Stimulated activated CD4-positive, alpha-beta T cell treated with anti-CD3 and anti-CD28 coated beads, Interleukin-4, amount 100 ng/mL, for 1 hour (primary cell): Measurements from ENCODE around the gene SEC61B.

Experiments used
- DNase-seq: peaks from one replicate; pipeline ENCODE4 v3.0.0-alpha.2; 2020

The SEC61B gene

DNA sequence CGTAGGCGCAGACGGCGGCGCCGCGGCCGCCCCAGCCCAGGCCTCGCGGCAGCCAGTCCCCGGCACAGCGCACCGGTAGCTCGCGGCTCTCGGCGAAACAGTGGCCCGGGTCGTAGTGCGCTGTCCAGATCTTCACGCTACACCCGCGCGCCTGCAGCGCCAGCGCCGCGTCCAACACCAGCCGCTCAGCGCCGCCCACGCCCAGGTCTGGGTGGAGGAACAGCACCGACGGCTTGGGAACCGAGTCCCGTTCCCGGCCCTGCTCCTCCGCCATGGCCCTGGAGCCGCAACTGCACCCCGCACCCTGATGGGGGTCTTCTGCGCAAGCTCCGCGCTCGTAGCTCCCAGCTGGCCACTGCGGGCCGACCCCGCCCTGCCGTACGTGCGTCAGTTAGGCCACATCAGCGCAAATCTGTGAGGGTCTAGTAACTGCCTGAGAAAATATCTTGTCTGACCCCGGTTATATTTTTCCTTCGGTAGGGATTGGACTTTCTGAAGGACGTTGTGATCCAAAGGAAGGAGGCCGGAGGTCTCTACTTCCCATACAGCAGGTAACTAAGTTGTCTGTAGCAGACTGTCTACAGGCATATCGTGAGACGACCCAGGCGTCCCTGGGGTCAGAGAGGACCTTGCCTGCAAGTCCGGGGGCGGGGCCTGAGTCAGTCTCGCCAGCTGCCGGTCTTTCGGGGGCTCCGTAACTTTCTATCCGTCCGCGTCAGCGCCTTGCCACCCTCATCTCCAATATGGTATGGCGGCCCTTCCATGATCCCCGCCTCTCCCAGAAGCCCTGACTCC lies at the start of gene SEC61B, which contains the start of gene ALG2:
Gene SEC61B, plus strand, starts transcription at position 662 of the 795 bp plus-strand sequence. Its CDS starts 82 bp downstream, at position 744.
Gene ALG2, minus strand, starts transcription at position 322 of the 795 bp plus-strand sequence. Its CDS starts 48 bp downstream, at position 274.
- peak; percentile 95 for DNase-seq

DNA sequence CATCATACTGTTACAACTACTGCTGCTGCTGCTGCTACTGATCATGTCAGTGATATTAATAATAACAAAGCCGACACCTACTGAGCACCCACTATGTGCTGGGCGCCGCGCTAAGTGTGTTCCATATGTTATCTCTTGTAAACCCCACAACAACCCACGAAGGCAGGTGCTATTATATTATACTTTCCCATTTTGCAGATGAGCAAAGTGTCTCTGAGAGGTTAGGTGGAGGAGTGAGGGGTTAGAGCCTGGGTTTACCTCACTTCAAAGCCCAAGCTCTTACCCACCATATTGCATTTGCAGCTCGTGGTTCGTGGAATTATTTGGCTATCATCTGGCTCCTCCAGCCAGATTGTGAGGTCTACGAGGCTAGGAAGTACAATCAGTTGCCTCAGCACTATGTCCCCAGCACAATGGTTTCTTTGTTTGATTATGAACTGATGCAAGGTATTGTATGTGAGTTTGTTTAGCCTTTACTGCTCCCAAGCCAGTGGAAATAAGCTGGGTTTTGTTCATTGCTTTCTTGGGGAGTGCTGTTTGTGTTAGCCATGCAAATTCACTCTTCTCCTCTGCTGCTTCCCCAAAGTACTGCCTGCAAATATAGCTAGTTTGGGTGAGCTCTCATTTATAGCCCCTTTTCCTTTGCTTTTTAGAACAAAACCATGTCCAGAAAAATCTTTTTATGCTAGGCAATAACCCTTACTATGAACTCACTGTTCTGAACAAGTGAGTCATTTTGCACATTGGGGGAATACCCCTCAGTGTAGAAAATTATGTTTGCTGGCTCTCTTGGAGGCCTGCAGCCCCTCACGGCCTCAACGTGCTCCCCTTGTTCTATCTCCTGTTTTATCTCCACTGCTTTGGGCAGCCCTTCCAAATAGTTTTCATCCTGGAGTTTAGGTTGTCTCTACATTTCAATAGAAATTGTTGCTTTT lies 48.2 kb upstream of the SEC61B start:
- DNase-seq: no peak

DNA sequence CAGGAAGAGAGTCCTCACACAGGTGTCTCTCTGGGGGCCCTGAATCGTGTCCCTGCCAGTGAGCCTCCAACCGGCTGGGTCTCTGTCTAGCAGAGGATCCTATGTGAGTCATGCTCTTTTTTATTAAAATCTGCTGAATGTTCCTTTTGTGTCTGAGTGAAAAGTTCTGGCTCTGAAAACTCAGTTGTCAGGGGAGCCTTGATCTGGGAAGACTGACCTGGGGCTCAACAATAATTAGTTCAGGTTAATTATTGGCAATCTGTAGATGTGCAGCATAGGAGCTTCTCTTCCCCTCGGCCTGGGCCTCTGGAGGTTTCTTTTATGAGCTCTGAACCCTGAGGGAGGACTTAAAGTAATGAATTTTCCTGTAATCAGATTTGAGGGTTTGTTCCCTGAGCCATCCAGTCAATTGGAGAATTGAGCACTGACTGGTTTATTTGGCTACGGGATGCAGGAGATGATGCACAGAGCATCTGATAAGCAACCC lies 45.5 kb upstream of the SEC61B start:
- DNase-seq: no peak

DNA sequence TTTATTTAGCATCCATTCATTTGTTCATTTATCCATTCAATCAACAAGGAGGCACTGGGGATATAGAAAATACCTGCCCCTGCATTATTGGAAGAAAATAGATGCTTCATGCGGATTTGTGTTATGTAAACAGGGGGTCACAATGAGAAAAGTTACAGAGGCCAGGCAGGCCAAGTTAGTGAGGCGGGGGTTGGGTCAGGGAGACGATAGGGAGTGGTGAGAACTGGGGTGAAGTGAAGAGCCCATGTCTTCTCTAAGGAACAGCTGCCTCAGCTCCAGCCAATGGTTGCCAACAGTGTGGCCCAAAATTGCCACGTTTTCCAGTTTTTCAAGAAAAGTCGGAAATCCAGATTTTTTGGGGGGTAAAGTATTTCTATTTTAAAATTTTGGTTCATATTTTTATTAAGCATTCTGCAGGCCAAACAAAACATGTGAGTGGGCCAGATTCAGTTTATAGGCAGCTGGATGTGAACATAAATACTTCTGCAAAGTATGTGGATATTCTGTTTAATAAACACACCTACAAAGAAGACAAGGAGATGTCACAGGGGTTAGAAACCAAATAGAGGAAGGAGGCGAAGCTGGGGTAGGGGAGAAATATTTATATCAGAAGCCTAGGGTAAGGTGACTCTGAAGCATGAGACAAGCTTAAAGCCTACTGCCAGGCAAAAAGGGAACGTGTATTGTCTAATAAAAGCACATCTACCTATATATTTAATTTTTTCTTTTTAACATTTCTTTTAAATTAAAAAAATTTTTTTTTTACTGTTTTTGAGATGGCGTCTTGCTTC lies 44.3 kb upstream of the SEC61B start:
- DNase-seq: no peak

DNA sequence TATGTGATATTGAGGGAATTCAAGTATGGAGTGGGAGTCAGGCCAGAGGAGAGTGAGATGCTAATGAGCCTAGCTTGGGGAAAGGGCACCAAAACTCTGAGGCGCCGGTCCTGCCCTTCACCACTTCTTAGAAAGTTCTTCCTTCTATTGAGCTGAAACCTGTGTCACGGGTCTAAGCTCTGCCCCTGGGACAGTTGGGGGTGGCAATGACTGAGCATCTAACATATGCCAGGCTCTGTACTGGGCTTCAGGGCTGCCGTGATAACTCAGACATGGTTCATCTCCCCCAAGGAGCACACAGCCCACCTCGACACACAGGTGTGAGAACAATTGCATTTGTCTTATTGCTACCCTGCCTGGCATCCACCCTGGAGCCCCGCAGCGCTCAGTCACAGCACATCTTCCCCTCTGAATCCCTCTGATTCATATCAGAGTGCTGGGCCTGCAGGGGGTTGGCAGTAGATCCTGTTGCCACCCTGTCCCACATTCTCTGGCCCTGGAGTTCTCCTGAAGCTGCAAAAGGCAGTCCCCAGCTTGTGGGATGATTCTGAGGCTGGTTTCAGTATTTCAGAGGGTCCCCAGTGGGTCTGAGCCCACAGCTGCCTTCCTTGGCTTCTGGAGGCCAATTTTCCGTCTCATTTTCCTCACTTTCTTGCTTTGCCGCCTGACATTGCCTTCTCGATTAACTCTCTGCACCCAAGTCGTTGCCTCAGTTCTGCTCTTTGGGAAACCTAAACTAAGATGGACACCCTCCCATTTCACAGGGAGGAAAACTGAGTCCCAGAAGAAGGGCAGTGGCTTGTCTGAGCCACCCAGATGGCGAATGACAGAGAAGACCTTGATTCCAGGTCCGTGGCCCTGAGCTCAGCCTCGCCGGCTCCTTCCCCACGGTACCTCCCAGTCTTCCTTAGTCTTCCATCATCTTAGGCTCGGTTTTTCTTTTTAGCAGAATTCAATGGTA lies 42.9 kb upstream of the SEC61B start:
- DNase-seq: no peak

DNA sequence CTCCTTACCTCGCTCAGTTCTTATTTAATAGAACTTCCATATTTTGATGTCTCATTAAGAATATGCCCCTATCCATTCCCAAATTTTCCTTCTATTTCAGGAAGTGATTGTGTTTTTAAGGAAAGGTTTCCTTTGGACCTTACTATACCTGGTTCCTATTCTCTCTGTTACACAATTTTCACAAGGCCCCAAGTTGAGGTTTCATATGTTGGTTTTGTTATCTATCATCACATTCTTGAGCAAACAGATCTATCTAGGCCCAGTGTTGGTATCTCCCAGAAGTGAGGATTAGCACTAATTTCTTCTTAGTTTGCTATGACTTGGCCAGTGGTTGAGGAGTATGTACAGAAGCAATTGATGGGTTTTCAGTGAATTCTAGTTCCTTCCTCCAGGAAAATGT lies 41.9 kb upstream of the SEC61B start:
- no peak for DNase-seq

DNA sequence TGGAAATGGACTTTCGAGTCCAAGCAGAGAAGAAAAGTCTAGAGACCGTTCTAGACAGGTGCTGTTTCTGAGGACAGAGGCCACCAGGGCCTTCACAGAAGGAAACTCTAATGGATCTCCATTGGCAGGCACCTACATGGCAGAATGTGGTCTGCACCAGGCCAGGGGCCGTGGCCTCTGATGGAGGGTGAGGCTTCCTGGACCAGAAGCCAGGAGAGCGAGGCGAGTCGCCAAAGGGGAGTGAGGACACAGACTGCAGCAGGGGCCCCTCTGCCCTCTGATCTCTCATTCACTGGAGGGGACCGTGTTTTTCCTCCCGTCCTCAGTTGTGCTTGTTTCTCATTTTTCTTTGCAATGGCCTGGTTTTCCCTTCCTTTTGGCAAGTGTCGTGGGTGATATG lies 41.4 kb upstream of the SEC61B start:
- no peak for DNase-seq

DNA sequence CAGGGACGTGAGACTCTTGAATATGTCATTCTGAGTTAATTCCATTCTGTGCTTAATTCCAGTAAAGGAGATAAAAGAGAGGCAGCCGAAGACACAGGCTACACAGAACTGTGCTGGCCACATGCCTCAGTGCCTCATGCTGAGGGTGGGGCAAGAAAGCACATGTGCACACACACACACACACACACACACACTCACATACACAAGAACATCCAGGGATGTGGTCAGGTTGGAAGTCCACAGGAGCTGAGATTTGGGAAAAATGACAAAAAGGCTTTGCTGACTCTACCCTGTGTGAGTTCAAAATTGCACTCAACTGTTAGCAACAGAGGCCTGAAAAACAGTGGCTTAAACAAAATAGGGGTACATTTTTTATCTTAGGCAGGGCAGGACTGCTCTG lies 40.9 kb upstream of the SEC61B start:
- no peak for DNase-seq

DNA sequence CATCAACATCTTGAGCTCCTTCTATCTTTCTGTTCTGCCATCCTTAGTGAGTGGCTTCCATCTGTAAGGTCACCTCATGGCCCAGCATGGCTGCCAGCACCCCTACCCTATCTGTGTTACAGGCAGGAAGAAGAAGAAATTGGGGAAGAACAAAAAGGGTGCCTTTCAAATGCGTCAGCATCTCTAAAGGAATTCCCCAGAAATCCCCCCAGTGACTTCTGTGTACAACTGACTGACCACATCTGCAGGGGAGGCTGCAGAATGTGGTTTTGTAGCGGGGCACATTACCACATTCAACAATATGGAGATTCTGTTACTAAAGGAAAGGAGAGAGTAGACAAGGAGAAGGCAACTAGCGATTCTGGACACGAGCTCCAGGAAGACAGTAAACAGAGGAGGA lies 40.5 kb upstream of the SEC61B start:
- DNase-seq: no peak

DNA sequence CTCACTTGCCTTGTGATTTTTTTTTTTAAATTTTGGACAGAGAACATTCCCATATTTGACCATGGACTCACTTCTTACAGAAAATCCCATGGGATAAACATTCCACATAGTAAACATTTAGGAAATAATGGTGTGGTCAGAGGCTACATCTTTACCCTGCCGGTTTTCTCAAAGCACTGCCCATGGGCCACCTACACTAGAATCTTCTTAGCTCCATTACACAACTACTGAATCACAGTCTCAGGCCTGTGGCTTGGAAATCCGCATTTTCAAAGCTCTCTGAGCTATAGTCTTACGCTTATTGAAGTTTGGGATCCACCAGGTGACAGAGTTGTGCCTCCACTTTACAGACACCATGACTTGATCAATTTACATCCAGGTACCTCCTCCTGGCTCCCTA lies 39.7 kb upstream of the SEC61B start:
- DNase-seq: no peak

DNA sequence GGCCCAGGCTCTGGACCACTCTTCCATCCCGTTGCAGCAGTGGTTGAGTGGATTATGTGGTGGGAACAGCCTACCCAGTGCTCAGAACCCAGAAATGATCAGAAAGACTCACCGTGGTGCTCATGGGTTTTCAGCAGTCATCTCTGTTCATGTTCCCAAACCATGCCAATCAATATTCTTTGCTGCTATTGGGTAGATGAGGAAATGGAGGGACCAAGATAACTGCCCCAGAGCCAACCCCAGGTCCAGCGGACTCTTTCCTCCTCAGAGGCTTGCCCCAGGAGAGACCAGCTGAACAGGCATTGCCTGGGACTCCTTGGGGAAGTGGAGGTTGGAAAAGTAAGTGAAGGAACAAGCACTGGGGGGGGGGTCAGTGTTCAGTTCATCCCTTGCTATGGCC lies 38.5 kb upstream of the SEC61B start:
- DNase-seq: no peak

DNA sequence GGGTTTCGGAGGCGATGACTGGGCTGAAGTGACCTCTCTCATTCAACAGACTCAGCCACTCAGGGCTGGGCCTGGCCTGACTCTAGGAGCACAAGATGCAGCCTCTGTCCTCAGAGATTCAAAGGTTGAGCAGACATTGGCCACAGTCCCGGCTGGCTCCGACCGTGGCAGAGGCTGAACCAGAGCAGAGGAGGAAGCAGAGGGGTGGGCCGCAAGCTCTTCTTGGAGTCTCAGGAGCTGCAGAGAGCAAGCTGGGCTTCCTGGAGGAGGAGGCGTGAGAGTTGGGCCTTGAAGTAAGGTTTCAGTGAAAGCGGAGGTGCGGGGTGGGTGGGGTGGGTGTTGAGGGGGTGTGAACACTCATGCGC lies 38.0 kb upstream of the SEC61B start:
- no peak for DNase-seq

DNA sequence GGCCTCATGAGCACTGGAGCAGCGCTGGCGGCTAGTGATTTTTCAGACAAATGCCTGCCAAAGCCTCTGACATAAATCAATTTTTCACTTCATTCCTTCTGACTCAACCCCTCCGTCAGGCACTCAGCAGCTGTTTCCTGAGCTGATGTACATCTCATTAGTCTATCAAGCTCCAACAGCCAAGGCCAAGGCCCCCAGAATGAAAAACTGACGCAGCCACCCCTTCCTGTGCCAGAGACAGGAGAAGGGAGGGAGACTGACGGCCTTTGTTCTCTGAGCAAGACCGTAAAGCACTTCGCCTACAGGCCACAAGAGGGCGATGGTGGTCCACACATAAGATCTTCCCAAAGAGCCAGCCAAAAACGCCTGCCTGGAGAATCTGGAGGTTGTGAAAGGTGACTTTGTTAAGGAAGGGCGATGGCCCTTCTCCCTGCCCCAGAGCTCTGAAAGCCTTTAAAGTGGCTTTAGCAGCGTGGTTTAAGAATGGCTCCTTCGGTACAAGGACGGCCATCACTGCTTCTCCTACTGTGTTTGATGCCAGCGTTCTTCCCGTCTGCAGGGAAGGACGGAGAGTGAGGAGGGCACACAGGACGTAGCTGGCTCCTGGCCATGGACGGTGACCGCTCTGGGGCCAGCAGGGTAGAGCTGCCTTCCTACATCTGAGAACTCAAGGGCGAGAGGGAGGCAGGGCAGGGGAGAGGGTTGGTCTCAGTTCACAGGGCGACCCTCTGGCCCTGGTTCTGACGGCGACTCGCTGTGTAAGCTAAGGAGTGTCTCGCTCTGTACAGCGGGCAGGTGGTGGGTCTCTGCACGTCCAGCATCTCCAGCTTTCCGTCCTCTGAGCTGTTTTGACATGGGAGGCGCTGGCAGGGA lies 37.4 kb upstream of the SEC61B start:
- peak; percentile 71 for DNase-seq

DNA sequence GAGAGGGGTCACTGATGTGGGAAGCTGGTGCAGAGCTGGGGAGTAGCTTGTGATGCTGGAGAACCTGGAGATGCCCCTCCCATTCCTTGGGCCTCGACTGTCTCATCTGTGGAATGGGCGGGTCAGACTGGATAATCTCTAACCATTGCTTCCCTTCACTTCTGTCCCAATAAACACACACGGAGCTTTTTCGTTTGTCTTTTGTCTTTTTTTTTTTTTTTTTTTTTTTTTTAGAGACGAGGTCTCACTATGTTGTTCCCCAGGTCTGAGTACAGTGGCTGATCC lies 36.8 kb upstream of the SEC61B start:
- no peak for DNase-seq

DNA sequence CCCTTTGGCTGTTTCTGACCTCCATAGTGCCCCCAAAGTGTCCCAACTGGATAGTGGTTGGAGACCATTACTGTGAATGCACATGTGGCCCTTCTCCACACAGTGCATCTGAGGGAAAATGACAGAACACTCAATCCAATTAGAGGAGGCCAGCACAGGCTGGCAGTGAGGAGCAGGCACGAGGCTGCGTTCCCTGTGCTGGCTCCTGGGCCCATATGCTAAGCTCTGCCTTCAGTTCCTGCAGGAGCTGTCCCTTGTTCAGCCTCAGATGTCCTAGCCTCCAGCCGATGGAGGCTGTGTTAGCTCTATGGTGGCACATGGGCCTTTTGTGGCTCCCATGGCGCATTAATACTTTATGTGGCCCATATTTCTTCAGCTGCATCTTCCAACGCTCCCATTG lies 36.1 kb upstream of the SEC61B start:
- no peak for DNase-seq

DNA sequence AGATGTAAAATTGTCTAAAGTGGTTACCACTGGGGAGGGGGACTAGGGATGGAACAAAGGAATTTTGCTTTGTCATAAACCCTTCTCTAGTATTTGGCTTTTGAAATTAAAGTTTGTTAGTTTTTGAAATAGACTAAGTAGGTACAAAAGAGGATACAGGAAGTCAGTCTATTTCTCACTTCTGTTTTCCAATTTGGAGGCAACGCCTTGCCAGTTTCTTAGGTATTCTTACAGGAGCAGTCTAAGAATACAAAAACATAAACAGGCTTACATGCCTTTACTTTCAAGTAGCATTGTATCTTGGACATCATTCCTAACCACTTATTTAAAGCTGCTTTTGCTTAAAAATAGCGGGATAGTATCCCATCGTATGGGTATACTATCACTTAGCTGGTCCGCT lies 34.8 kb upstream of the SEC61B start:
- no peak for DNase-seq

DNA sequence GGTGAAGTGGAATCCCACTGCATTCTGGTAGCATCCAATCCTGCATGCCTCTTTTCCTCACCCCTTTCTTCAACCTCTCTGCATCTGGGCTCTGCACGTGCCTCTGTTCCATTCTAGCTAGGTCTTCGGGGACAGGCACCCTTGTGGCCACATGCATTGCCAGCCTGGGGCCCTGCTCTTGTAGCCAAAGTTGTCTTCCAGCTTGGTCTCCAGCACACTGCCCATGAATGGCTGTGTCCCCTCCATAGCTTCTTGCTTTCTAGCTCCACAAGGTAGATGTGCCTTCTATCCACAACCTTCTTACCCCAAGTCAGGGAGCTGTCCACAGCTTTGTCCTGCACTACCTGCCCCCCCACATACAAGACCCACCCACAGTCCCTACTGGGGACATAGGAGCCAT lies 32.9 kb upstream of the SEC61B start:
- DNase-seq: no peak

DNA sequence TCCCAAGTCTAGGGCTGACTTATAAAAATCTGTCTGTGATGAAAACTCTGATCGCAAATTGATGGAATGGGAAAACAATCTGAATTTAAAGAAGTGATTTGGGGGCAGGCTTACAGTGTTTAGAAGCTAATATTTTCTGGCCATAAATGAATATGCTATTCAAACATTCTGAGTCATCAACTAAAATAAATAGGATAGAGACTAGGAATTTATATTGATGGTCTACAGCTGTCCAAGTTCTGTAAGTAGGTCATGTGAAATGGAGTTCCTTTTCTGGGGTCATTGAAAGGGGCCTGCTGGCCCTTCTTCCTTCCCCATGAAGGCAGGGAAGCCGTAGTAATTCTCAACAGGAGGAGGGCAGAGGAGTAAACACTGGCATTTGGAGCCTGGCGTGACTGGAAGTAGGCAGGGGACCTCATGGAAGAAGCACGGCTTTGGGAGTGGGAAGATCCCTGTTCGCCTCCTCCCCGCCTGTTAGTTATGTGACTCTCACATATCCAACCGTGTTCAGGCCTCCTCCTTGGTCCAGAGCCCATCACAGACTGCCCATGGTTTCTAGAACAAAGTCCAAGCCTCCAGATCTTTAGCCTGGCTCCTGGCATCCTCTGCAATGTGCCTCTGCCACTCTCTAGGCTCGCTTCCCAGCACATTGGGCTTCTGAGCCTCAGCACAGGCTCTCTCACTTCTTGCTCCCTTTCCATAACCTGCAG lies 32.0 kb upstream of the SEC61B start:
- no peak for DNase-seq

DNA sequence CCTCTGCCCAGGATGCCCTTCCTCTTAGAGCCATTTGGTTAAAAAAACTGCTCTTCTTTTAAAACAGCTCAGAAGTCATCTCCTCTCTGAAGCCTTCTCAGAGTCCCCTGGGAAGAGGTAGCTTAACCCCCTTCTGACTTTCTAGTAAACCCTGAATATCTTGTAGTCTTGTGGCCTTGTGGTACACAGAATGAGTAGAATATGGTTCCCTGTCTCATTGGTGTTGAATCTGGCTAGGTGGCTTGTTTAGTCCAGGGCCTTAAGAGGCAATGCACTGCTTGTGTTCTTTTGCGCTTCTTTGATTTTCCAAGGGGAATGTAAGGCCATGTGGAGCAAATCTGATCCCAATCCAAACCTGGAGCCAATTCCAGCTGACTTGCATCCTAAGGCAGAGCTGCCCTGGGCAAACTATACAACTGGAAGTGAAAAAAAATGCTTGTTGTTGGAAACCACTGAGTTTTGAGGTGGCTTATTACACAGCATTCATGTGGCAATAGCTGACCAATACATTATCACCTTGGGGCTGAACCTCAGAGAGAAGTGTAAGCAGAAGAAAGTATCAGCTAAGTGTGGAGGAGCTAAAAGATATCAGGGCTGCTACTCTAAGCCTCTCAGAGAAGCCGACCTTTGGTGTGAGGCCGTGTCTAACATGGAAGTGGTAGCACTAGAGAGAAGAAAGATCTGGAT lies 31.3 kb upstream of the SEC61B start:
- DNase-seq: no peak
